ENCODE data around the gene PRKAR1A. TPM values are rescaled to one million over a fixed set of nuclear protein-coding genes. Genes with fewer than 3 reads are reported as not detected.

The PRKAR1A gene
- polyA plus RNA-seq, 5 donors, result 269 to 376 (median 352) TPM

GRCh38 chr17:68598074-68598473 lies 85.8 kb downstream of the PRKAR1A start:
- no peak for DNase-seq

- no peak for DNase-seq
Measured at GRCh38 chr17:68598545-68598961, 86.3 kb downstream of the PRKAR1A start.

GRCh38 chr17:68599091-68599490 lies 86.9 kb downstream of the PRKAR1A start:
- DNase-seq, result no peak

GRCh38 chr17:68599552-68600066 lies 87.4 kb downstream of the PRKAR1A start:
- DNase-seq, result no peak

- DNase-seq, result no peak
Measured at GRCh38 chr17:68600067-68600930, 88.1 kb downstream of the PRKAR1A start.

Other genes with a start within 250 kb of the PRKAR1A start
- 1 to 10 TPM in 1 of 5 donors, under 1 TPM in 4; 0.60 to 1.0 (median 0.76) TPM for gene SLC16A6, start 221.3 kb upstream of the PRKAR1A start, polyA plus RNA-seq (ENCODE audit: insufficient read depth in 1 of 5, insufficient read length in 5 of 5, low replicate concordance in 1 of 5)
- 1 to 10 TPM; 2.4 to 6.4 (median 4.1) TPM for gene ARSG, start 220.9 kb upstream of the PRKAR1A start, polyA plus RNA-seq (ENCODE audit: insufficient read depth in 1 of 5, insufficient read length in 5 of 5, low replicate concordance in 1 of 5)
- gene WIPI1, start 54.9 kb upstream of the PRKAR1A start, polyA plus RNA-seq (ENCODE audit: insufficient read depth in 1 of 5, insufficient read length in 5 of 5, low replicate concordance in 1 of 5), result 10 to 100 TPM; 18.8 to 22.5 (median 21.4) TPM
- 1 to 10 TPM; 5.1 to 6.0 (median 5.3) TPM for gene FAM20A, start 88.9 kb downstream of the PRKAR1A start, polyA plus RNA-seq (ENCODE audit: insufficient read depth in 1 of 5, insufficient read length in 5 of 5, low replicate concordance in 1 of 5)

Data from right lung (tissue), 5 donors.